Glomerular endothelial cell (primary cell): Measurements from ENCODE around the gene LCN12. TPM values are rescaled to one million over a fixed set of nuclear protein-coding genes. Genes with fewer than 3 reads are reported as not detected.
A peak's percentile ranks its signal among the peaks of the same experiment; 100 is the strongest.

Experiments
- DNase-seq: peaks from one replicate; pipeline ENCODE4 v3.0.0-alpha.2; 2011; ENCODE audit warnings: low read depth, low spot score; ENCODE audit errors: extremely low read depth
- total RNA-seq: library from RNA; depleted of rRNA; stranded (reverse); fragments of >200 nt; gene quantifications from 2 replicates; pipeline ENCODE4 v1.2.3, GENCODE V29; 2015

LCN12 gene
- total RNA-seq, 1 donor from 2014 or later = not detected

DNA sequence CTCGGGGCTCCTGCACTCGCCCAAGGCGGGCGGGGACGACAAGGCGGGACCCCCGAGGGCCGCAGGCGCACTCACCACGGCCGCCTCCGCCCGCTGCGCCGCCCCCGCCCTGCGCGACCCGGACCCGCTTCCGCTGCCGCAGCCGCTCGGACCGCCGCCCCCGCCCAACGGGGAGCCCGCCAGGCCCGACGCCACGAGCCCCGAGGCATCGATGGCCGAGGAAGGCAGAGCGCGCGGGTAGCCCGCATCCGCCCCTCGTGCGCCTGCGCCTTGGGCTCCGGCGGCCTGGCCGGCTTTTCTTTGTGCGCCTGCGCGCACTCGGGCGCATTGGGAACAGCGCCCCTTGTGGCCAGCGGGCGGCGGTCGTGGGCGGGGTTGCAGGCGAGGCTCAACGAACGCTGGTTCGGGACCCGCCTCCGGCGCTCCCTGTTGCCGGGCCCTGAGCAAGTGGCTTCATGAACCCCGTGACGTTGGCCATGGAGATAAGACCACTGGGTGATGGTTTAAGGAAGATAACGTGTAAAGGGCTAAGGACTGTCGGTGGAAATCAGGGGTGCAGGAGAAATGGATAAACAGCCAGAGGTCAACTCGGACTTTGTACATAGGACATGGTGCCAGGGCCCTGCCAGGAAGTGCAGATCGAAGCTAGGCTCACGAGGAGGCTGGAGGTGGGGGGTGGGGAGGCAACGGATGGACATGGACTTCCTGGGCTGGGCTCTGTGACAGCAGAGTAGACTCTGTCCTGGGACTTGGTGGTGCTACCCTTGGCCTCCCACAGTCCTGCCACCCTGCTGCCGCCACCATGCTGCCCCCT is 7.3 kb upstream of the LCN12 start, which contains the start of the genes C8G and FBXW5:
Gene C8G, plus strand, starts transcription at position 725 of the 814 bp plus-strand sequence. Its CDS starts 78 bp downstream, at position 803.
Gene FBXW5, minus strand, starts transcription at position 220 of the 814 bp plus-strand sequence. CDS start 655 bp downstream, outside the sequence.
- DNase-seq = peak; percentile 20

DNA sequence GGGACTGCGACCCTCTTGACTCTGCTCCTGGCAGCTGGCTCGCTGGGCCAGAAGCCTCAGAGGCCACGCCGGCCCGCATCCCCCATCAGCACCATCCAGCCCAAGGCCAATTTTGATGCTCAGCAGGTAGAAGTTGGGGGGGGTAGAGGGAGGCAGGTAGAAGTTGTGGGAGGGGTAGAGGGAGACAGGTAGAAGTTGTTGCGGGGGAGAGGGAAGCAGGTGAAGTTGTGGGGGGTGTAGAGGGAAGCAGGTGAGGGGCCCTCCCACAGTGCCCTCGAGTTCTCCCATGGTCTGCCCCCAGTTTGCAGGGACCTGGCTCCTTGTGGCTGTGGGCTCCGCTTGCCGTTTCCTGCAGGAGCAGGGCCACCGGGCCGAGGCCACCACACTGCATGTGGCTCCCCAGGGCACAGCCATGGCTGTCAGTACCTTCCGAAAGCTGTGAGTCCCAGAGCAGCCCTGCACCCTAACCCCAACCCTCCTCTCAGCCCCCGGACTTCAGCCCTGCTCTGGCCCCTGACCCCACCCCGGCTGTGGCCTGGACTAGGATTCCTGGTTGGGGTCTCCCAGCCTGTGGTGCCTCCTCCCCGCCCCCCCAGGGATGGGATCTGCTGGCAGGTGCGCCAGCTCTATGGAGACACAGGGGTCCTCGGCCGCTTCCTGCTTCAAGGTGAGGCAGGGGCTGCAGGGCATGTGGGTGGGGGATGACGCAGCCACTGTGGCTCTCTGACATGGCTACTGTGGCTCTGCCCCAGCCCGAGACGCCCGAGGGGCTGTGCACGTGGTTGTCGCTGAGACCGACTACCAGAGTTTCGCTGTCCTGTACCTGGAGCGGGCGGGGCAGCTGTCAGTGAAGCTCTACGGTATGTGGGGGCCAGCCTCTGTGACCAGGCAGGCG is 6.5 kb upstream of the LCN12 start:
- DNase-seq = no peak

DNA sequence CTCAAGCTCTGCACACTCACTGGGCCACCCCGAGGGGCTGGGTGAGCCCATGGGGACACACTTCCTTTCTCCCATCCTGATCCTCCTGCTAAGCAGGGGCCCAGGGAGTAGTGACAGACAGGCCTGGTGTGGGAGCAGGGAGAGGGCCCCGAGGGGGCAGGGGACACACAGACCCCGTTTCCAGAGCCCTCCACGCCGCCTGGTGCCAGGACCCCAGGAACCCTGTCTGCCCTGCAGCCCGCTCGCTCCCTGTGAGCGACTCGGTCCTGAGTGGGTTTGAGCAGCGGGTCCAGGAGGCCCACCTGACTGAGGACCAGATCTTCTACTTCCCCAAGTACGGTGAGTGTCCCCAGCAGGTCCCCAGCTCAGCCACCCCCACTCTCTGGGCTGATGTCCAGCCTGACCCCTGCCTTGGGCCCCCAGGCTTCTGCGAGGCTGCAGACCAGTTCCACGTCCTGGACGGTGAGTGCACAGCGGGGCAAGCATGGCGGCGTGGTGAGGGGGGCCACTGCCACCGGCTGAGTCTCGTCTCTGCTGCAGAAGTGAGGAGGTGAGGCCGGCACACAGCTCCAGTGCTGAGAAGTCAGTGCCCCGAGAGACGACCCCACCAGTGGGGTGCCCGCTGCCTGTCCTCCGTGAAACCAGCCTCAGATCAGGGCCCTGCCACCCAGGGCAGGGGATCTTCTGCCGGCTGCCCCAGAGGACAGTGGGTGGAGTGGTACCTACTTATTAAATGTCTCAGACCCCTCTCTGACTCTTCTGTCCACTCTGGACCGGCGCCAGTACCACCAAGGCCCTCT is 5.6 kb upstream of the LCN12 start:
- no peak for DNase-seq

DNA sequence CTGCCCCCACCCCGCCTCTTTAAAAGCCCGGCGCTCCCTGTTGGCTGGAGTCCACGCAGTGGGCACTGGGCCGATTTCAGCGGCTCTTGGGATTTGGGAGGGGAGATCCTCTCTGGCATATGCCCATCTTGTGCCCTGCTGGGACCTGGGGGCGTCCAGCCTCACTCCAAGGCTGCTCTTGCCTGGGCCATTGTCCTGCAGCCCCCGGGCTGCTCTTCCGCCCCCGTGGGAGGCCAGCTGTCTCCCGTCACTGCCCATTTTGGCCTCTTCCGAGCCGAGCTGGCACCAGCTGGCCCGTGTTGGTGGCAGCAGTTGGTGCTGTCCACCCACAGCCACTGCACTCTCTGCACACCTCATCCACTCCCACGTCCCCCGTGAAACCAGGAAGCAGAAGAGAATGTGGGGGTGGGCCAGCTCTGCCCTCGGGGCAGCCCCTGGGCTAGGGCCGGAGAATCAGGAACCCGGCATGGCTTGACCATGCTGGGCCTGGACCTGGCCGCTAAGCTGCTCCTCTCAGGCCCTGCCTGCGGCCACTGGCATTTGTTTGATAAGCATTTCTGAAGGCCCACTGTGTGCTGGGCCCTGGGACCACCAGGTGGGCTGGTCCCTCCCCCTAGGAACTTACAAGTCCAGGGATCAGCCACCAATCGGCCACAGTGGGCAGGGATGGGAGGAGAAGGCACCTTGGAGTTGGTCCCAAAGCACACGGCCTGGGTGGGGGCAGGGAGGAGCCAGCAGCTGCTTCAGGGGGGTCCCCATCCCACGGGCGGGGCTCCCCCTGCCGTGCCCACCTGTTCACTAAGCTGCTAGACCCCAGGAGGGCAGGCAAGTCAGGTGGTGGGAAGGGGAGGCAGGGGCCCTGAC is 4.8 kb upstream of the LCN12 start:
- no peak for DNase-seq

DNA sequence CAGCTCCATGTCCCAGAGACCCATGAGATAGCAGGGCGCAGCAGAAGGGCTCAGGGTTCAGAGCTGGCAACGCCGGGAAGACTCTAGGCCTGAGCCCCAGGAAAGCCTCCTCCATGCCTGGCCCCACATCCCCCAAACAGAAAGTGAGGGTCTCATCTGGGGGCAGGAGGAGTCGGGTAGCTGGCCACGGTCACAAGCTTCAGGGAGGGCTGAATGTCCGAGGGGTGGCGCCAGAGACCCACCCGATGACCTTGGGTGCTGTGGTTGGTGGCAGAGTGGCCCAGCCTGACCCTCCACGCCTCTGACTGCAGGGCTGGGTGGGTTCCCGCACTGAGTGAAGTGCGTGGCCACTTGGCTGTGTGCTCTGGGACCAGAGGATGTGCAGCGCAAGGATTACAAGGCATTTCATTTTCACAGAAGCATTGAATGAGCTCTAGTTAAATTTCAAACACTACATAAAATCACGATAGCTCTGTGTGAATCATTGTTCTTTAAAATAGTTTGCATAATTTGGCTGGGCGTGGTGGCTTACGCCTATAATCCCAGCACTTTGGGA is 4.0 kb upstream of the LCN12 start:
- DNase-seq = no peak

DNA sequence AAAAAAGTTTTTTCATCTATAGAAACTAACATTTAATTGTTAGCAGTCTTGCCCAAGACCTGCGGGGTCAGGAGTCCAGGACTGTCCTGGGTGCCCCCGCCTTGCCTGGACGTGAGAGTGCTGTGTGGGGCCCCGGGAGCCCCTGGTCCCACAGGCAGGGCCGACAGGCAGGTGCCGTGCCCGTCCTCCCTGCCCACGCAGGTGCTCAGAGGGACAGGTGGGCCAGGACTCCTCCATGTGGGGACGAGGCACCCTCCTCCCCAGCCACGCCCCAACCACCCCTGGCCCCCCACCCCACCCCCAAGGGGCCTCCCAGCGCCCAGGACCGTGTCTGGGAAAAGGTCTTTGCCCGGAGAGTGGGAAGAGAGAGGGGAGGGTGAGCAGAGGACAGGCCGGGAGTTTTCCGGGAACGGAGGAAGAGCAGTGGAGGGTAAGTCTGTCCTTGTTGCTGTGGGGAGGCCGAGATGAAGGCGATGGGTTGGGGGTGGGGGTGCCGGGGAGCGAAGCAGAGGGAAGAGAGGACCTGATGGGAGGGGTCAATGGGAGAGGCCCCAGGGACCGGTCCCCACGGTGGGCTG is 2.7 kb upstream of the LCN12 start:
- DNase-seq = no peak

DNA sequence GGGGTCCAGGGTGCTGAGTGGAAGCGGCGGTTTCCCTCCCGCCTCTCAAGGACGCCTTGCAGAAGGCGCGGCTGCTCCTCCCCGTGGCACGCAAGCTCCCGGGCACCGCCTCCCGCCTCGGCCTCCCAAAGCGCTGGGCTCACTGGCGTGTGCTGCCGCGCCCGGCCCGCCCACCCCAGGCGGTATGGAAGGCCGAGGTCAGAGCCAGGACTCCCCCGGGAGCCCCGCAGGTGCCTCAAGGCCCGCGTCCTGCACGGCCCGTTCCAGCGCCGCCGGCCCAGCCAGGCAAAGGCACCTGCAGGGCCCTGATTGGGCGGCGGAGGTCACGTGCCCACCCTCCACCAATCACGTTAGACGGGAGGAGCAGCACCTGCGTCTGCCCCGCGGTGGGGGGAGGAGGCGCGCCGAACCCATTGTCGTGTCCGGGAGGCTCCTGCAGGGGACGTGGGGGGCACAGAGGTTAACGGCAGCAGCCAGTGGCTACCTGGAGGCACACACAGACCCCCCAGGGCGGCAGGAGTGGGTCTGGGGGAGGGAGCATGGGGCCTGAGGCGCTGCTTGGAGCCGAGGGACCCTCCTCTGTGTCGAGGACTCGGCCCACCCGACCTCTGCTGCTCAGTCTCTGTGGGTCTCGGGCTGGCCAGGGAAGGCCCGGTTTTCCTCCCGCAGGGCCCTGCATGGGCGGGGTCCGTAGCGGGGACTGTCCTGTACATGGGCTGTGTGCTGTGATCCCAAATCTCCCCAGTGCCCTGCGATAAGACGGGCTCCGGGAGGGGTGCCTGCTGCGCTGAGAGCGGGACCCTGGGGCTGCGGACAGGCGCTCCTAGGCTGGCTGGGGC is 2.0 kb upstream of the LCN12 start:
- DNase-seq = peak; percentile 10

DNA sequence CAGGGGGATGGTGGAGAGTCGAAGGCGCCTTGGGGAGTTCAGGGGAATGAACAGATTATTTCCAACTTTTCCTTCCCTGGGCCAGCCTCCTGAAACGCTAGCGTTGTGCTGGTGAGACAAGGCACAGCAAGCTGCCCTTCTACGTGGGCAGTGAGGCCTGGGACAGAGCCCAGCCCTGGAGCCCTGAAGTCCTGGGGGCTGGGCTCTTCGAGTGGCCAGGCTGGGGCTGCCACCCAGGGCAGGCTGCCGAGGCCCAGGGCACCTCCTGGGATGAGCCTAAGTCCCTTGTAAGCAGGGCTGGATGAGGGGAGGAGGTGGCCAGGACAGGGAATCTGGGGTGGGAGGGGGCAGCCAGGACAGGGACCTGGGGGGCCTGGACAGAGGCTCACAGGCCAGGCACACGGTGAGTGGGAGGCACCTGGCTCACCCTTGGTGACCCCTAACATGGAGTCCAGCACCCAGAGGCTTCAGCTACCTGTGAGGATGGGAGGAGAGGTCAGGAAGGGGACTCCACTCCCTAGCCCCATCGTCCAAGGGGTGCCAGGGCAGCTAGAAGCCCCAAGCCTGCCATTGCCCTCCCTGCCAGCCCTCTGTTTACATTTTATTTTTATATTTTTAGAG is 1.3 kb upstream of the LCN12 start:
- DNase-seq = no peak

DNA sequence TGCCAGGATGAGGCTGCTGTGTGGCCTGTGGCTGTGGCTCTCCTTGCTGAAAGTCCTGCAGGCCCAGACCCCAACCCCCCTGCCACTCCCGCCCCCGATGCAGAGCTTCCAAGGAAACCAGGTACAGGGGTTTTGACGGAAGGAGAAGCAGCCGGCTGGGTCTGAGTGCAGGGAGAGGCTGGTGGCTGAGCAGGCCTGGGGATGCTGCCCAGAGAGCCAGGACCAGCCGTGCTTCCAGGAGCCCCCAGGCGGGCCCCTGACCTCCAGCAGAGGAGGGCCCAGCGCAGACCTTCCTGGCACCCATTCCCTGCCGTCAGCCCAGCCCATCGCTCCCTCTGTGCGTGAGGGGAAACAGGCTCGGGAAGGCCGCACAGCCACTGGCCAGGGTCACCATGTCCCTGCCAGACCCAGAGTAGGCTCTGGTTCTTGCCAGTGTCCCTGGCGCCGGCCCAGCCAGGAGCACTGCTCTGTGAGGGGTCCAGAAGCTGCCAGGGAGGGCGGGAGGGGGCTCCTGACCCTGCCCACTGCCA is 313 bp downstream of the LCN12 start:
- DNase-seq = no peak

DNA sequence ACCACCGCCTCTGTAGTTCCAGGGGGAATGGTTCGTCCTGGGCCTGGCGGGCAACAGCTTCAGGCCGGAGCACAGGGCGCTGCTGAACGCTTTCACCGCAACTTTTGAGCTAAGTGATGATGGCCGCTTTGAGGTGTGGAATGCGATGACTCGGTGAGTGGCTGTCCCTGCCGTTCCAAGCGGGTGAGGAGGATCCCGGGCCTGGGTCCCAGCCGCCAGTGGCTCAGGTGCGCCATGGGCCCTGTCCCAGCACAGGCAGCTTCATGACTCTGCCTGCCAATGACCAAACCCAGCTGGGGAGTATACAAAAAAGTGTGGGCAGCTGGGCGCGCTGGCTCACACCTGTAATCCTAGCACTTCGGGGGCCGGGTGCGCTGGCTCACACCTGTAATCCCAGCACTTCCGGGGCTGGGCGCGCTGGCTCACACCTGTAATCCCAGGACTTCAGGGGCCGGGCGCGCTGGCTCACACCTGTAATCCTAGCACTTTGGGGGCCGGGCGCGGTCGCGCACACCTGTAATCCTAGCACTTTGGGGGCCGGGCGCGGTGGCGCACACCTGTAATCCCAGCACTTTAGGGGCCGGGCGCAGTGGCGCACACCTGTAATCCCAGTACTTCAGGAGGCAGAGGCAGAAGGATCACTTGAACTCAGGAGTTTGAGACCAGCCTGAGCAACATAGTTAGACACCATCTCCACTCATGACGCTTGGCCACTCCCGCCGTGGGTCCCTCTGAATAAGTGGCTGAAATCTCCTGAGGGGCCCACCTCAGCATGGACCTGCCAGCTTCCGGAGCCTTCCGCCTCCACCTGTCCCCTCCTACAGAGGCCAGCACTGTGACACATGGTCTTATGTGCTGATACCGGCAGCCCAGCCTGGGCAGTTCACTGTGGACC is 1.1 kb downstream of the LCN12 start:
- no peak for DNase-seq

DNA sequence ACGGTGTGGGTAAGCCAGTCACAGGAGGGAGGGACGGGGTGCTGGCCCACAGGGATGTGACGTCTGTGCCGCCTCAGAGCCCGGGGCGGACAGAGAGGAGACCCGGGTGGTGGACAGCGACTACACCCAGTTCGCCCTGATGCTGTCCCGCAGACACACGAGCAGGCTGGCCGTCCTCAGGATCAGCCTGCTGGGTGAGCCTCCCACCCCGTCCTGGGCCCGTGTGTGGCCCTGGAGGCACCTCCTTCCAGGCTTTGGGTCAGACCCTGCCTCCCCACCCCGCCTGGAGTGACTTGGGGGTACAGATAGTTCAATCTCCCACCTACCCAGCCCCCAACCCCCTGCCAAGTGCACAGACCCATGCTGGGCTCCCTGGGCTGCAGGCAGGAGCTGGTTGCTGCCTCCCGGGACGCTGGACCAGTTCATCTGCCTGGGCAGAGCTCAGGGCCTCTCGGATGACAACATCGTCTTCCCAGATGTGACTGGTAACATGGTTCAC is 1.7 kb downstream of the LCN12 start:
- no peak for DNase-seq

DNA sequence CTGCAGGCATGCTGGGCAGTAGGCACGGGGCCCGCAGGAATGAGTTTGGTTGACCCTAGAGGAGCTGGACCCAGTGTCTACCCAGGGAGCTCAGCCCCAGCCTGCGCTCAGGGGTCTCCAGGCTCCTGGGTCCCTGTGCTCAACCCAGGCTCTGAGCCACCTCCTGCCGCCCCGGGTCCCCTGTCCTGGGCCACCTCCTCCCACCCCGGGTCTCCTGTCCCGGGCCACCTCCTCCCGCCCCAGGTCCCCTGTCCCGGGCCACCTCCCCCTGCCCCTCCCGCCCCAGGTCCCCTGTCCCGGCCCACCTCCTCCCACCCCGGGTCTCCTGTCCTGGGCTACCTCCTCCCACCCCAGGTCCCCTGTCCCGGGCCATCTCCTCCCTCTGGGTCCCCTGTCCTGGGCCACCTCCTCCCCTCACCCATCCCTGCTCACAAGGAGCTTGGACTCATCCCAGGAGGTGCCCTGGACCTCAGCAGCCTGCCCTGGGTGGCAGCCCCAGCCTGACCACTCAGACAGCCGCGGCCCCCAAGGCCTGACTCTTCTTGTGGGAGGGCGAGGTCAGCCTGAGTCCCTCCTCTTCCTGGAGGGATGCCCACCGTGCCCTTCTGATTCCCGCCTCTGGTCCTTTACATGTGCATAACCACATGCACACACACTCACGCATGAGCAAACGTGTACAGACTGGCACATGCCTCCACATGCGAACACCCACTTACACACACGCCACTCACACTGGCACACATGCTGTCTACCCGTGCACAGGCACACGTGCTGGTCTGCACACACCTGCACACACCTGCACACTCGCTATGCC is 2.4 kb downstream of the LCN12 start:
- DNase-seq = no peak

DNA sequence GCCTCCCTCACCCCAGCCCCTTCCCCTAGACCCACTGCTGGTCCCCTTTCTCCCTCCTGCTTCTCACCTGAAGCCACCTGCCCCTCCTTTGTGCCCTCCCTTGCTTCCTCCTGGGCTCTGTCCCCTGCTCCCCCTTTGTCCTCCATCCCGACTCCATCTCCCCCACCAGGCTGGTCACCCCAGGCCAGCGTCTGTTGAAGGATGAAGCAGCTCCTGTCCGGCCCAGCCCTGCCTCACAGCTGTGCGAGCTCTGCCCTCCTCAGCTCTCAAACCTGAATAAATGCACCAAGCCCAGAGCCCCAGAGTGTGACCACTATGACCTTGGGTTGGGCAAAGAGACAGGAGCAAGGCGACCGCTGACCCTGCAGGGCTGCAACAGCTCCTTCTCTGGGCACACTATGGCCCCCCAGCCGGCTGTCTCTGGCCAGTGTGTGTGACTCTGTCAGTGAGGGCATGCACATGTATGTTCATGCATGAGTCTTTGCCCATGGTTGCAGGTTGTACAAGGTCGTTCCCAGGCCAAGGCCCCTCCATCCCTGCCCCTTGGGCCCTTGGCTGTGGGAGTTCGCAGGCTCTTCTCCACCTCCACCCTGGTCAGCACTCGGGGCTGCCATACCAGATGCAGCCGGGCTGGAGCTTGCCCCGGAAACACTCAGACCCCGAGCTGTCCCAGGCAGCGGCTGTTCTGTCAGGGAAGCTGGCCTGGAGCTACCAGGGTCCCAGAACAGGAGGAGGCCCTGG is 3.3 kb downstream of the LCN12 start:
- no peak for DNase-seq

DNA sequence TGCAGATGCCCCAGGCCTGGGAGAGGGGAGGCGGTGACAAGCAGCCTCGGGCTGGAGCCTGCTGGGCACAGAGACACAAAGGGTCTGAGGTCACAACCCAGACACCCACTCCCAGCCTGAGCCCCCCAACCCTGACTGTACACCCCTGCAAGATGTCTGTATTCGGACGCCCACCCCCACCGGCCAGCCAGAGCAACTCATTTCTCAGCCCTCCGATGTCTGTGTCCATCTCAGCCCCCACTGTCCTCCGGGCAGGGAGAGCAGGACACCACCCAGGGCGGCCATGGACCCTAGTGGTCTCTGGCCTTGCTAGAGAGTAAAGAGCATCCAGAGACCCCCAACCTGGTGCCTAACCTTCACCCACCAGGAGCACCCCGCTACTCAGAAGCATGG is 3.9 kb downstream of the LCN12 start:
- DNase-seq = no peak

DNA sequence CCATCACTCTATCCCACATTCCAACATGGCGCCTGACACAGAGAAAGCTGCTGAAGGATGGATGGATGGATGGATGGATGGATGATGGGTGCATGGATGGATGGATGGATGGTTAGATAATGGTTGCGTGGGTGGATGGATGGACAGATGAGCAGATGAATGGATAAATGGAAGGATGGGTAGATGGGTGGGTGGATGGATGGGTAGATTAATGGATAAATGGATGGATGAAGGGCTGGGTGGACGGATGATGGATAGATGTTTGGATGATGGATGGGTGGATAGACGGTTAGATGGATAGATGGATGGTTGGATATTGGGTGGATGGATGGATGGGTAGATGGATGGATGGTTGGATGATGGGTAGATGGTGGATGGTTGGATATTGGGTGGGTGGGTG is 4.5 kb downstream of the LCN12 start:
- no peak for DNase-seq
